ENCODE results near the gene CNKSR2. TPM values are rescaled to one million over a fixed set of nuclear protein-coding genes. Genes with fewer than 3 reads are reported as not detected.

The CNKSR2 gene
- total and polyA plus RNA-seq, 2 of the 13 experiments (the other 11 are each of a cell fraction or from before 2014, with no cell fraction given), result not detected

- POLR2A ChIA-PET, result no interaction called here
- FAIRE-seq (no peak), ATAC-seq (no peak), DNase-seq (ENCODE audit: low spot score) (no peak)
- WGBS (ENCODE audit: low lambda C conversion rate), result 0% methylated on average over 1 of the region's 1 CpG
- no peak overlapping the region for H3K4me2 ChIP-seq (ENCODE audit: low read depth, low read length)
- no peak overlapping the region for H2AFZ ChIP-seq (ENCODE audit: low read length)
- no peaks in the 10 kb centered on the region for H3K79me2 ChIP-seq (ENCODE audit: insufficient read depth, low read length)
- CTCF ChIA-PET (ENCODE audit: low intra/inter-chr PET ratio, low total read pairs), result no interaction called here
- H3K27me3 ChIP-seq (ENCODE audit: control insufficient read depth in 1 of 2, insufficient read depth in 2 of 2, low read length in 2 of 2), result no peaks in the 10 kb centered on the region
- TF ChIP-seq XBP1 (CRISPR knock-in tag; IDR thresholded peaks at IDR 0.05) (no peak), MXD3 (CRISPR knock-in tag; IDR thresholded peaks at IDR 0.05) (no peak), HNRNPLL (IDR thresholded peaks at IDR 0.05; ENCODE audit: low read depth, low read length, poor library complexity, severe bottlenecking) (no peak), ZNF138 (CRISPR knock-in tag; IDR thresholded peaks at IDR 0.05; ENCODE audit: low read depth) (no peak), FOXA3 (CRISPR knock-in tag; IDR thresholded peaks at IDR 0.05) (no peak), LCORL (IDR thresholded peaks at IDR 0.05) (no peak), LCORL (CRISPR knock-in tag; IDR thresholded peaks at IDR 0.05) (no peak), KDM3A (CRISPR knock-in tag; IDR thresholded peaks at IDR 0.05; ENCODE audit: low read depth) (no peak), ISX (CRISPR knock-in tag; conservative IDR thresholded peaks at IDR 0.05) (no peak), ZNF17 (CRISPR knock-in tag; IDR thresholded peaks at IDR 0.05) (no peak), HMG20A (CRISPR knock-in tag; IDR thresholded peaks at IDR 0.05; ENCODE audit: borderline replicate concordance) (no peak), ZFP37 (CRISPR knock-in tag; IDR thresholded peaks at IDR 0.05; ENCODE audit: borderline replicate concordance) (no peak), ARID4A (CRISPR knock-in tag; IDR thresholded peaks at IDR 0.05; ENCODE audit: borderline replicate concordance) (no peak), HIC2 (CRISPR knock-in tag; IDR thresholded peaks at IDR 0.05; ENCODE audit: low read depth) (no peak), ZNF713 (CRISPR knock-in tag; IDR thresholded peaks at IDR 0.05) (no peak), TEAD2 (CRISPR knock-in tag; IDR thresholded peaks at IDR 0.05) (no peak), ERF (CRISPR knock-in tag; IDR thresholded peaks at IDR 0.05) (no peak), SP140L (CRISPR knock-in tag; IDR thresholded peaks at IDR 0.05; ENCODE audit: borderline replicate concordance) (no peak), HOXA5 (CRISPR knock-in tag; IDR thresholded peaks at IDR 0.05) (no peak)
- H3K9ac ChIP-seq (ENCODE audit: insufficient read depth, low read depth, low read length), result no peak overlapping the region
- H4K20me1 ChIP-seq (ENCODE audit: insufficient read depth, low read length), result no peaks in the 10 kb centered on the region
- in situ Hi-C loops (cut with HindIII; ENCODE audit: extremely low pct_ligation_motif_present, low pct_unique_long_range_greater_than_20kb), result no loop called here
- H3K9me3 ChIP-seq (ENCODE audit: low read length), result no peaks in the 10 kb centered on the region
- BruUV-seq (replicated peaks), result no TSS peak
- no peak overlapping the region for H3K4me3 ChIP-seq (replicated peaks in 1 of 3; ENCODE audit: insufficient read depth in 1 of 3, low read depth in 2 of 3, low read length in 3 of 3)
- H3K36me3 ChIP-seq (replicated peaks in 1 of 2; ENCODE audit: control insufficient read depth in 1 of 2, insufficient read depth in 2 of 2, low read length in 2 of 2), result no peaks in the 10 kb centered on the region
- no peaks in the 10 kb centered on the region for H3K4me1 ChIP-seq (ENCODE audit: insufficient read depth, low read length)
- no peak overlapping the region for H3K27ac ChIP-seq (ENCODE audit: extremely low read length, insufficient read depth, low read length)
- intact Hi-C loops (cut with micrococcal nuclease; ENCODE audit: unreplicated experiment), result no loop called here
These were observed 34.6 kb downstream of the CNKSR2 start for GRCh38 chrX:21408788-21409187.

All from HepG2 (cell line).